GM12878 (cell line): ENCODE measurements around the gene YBX3. TPM values are rescaled to one million over a fixed set of nuclear protein-coding genes. Genes with fewer than 3 reads are reported as not detected.

ENCODE experiments used
- ATAC-seq: fragments of 200-7000 bp; cut with Tn5 transposase; 3 replicates; pipeline ENCODE4 v1.9.1; 2020; ENCODE audit warnings: mild to moderate bottlenecking, moderate library complexity
- BruUV-seq: library from RNA; stranded (reverse); fragments of 400-500 nt; replicated peaks from 2 replicates; lab custom pipeline; 2021; lab: Mats Ljungman, UMichigan
- CTCF ChIA-PET: fragments of 300-600 bp; sonication (Branson Sonifier 250); formaldehyde crosslinking; extraction: SDS; loops from one replicate; lab custom pipeline; 2021; ENCODE audit warnings: inconsistent platforms; lab: Yijun Ruan, JAX
- POLR2A ChIA-PET: fragments of 350-600 bp; formaldehyde crosslinking; extraction: SDS; loops from one replicate; lab custom pipeline; 2021; ENCODE audit warnings: inconsistent platforms; lab: Charles Lee
- RAD21 ChIA-PET: fragments of 300-600 bp; sonication (Branson Sonifier 250); formaldehyde crosslinking; loops from one replicate; lab custom pipeline; 2023; ENCODE audit warnings: antibody characterized with exemption; ENCODE audit not compliant: unreplicated experiment; lab: Charles Lee
- SMC1A ChIA-PET: fragments of 300-600 bp; sonication (Branson Sonifier 250); formaldehyde crosslinking; loops from one replicate; lab custom pipeline; 2023; ENCODE audit not compliant: unreplicated experiment, uncharacterized antibody; lab: Charles Lee
- DNase-seq: peaks from one replicate; pipeline ENCODE4 v3.0.0-alpha.2; 2011; ENCODE audit warnings: low read depth, low spot score
- FAIRE-seq: peaks from 3 replicates; lab custom pipeline; 2011; peaks lifted over from hg19 to GRCh38; lab: Jason Lieb, UNC
- H2AFZ ChIP-seq: 2 replicates; pipeline ENCODE4 v1.6.0; 2011; ENCODE audit warnings: low read depth, low read length, control low read depth; ENCODE audit not compliant: control insufficient read depth
- H3K27ac ChIP-seq: 2 replicates; pipeline ENCODE4 v1.5.1; 2011; ENCODE audit warnings: control low read depth; ENCODE audit not compliant: control insufficient read depth, insufficient read depth
- H3K27me3 ChIP-seq, 2 experiments: replicated peaks in 1 of 2; 2 replicates each; pipeline versions ENCODE4 v1.6.0 to v1.6.1; 2011; ENCODE audit warnings: low read length in 1 of 2; ENCODE audit not compliant: control insufficient read depth in 2 of 2, insufficient read depth in 2 of 2
- H3K36me3 ChIP-seq, 2 experiments: 2 replicates each; pipeline ENCODE4 v1.5.1; 2011; ENCODE audit warnings: low read length in 1 of 2; ENCODE audit not compliant: control insufficient read depth in 2 of 2, insufficient read depth in 2 of 2
- H3K4me1 ChIP-seq: 2 replicates; pipeline ENCODE4 v1.6.1; 2011; ENCODE audit warnings: mild to moderate bottlenecking, low read length, moderate library complexity, mixed read lengths; ENCODE audit not compliant: control insufficient read depth, insufficient read depth
- H3K4me2 ChIP-seq: 2 replicates; pipeline ENCODE4 v1.6.0; 2011; ENCODE audit warnings: control low read depth; ENCODE audit not compliant: control insufficient read depth, insufficient read depth
- H3K4me3 ChIP-seq: fragments of 200-600 bp; sonication (generic); 2 replicates; pipeline ENCODE4 v1.5.1; 2016
- H3K79me2 ChIP-seq: 2 replicates; pipeline ENCODE4 v1.6.0; 2011; ENCODE audit warnings: low read length; ENCODE audit not compliant: control insufficient read depth, insufficient read depth
- H3K9ac ChIP-seq: 2 replicates; pipeline ENCODE4 v1.8.0; 2011; ENCODE audit warnings: low read length, control low read depth, mixed read lengths; ENCODE audit not compliant: control insufficient read depth, insufficient read depth
- H3K9me3 ChIP-seq: replicated peaks from 3 replicates; pipeline ENCODE4 v1.5.1; 2011; ENCODE audit warnings: mild to moderate bottlenecking, low read length; ENCODE audit not compliant: control insufficient read depth, insufficient read depth
- H4K20me1 ChIP-seq: 2 replicates; pipeline ENCODE4 v1.6.0; 2011; ENCODE audit not compliant: control insufficient read depth, insufficient read depth
- ATF2 ChIP-seq: IDR thresholded peaks from 2 replicates; pipeline ENCODE4 v1.6.1; 2012; ENCODE audit warnings: low read length, inconsistent platforms
- ATF7 ChIP-seq: fragments of 450-650 bp; IDR thresholded peaks from 2 replicates; pipeline ENCODE4 v1.6.1; 2016; ENCODE audit warnings: low read depth, mild to moderate bottlenecking
- CREB1 ChIP-seq: IDR thresholded peaks from 2 replicates; pipeline ENCODE4 v1.6.1; 2012; ENCODE audit warnings: low read depth, mild to moderate bottlenecking, inconsistent platforms
- PKNOX1 ChIP-seq: fragments of 450-650 bp; IDR thresholded peaks from 2 replicates; pipeline ENCODE4 v1.6.1; 2016; ENCODE audit warnings: mild to moderate bottlenecking
- WGBS: methylation state at CpG from one replicate; pipeline ENCODE4 v1.1.6; 2016; ENCODE audit warnings: low lambda C conversion rate; ENCODE audit not compliant: insufficient replicate concordance, insufficient coverage; ENCODE audit errors: missing lambda C conversion rate; 5-methylcytosine and 5-hydroxymethylcytosine counted together
- in situ Hi-C: fragments of 300-500 bp; cut with MboI; formaldehyde crosslinking; loops from 9 replicates; pipeline ENCODE4 v1.14.3; 2018; ENCODE audit warnings: mixed read lengths
- intact Hi-C: fragments of 100-400 bp; cut with micrococcal nuclease; formaldehyde crosslinking; loops from one replicate; pipeline ENCODE4 v1.14.2; 2022; ENCODE audit not compliant: unreplicated experiment
- polyA plus RNA-seq, 11 experiments: library from polyadenylated mRNA; depleted of rRNA in 4 of 11; unstranded in 6 of 11; stranded (reverse) in 5 of 11; fragments of >200 nt; fragmentation: Nextera tagmentation in 4 of 11; fragmentation: Illumina TruSeq in 1 of 11; extraction: Ambion mirVana in 4 of 11; extraction: Trizol in 1 of 11; gene quantifications; 1 replicate in 1 of 11; 2 replicates in 10 of 11; pipeline versions ENCODE4 v1.2.1 to v1.2.3, GENCODE V29; 2011 to 2016; ENCODE audit warnings: inconsistent platforms in 2 of 11, missing spikeins in 2 of 11, low read depth in 1 of 11
- total RNA-seq, 4 experiments: library from RNA; depleted of rRNA in 3 of 4; stranded (reverse); fragments of >200 nt in 3 of 4; fragmentation: Illumina TruSeq in 1 of 4; extraction: Trizol in 1 of 4; gene quantifications; 2 replicates each; pipeline versions ENCODE4 v1.2.1 to v1.2.3, GENCODE V29; 2013 to 2021

YBX3 gene
- total and polyA plus RNA-seq, 10 of the 15 experiments (the other 5 are each of a cell fraction or from before 2014, with no cell fraction given): 25.9 to 221 (median 111) TPM

DNA sequence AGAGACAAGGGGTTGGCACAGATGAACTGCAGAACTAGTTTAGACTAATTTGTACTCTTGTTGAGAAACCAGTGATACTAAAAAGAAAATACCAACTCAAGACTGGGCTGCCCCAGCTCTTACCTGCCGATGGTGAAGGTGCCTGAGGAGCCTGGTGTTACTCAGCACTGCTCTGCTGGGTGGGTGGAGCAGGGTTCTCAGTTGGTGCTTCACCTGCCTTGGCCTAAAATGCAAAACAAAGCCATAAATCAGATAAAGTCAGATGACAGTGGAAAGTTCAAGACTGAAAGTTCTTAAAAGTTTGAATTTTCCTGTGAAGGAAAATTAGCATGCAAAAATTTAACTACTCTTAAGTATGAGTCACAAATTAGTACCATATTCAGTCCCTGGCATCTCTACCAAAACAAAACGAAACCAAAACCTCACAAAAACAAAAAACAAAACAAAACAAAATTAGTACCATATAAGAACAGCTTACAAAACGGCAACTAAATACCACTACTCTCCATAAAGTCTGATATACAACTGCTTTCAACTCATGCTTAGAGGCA lies 21.9 kb downstream of the YBX3 start:
- Histone ChIP-seq H3K79me2 (no peaks in the 10 kb centered on the region), H4K20me1 (no peaks in the 10 kb centered on the region), H3K27ac (peak overlapping the region; percentile 14; the same call in 1 of the 2 replicates), H3K27me3 (no peaks in the 10 kb centered on the region), H3K9ac (no peak overlapping the region), H3K4me3 (no peak overlapping the region), H3K4me1 (peaks cover 9% of the 10 kb centered on the region; the same call in 1 of the 2 replicates), H3K36me3 (peaks cover 2 to 37% of the 10 kb centered on the region in 2 experiments), H3K9me3 (no peaks in the 10 kb centered on the region), H3K4me2 (peak overlapping the region; percentile 50; the same call in 1 of the 2 replicates), H2AFZ (peak overlapping the region; percentile 44; the same call in 1 of the 2 replicates)
- ChIA-PET RAD21 (interaction anchor here (2.1 to 2.6 kb wide), 2 partner anchors 18 to 22 kb away, joined by 4 to 7 read pairs; partner anchors contain the start of gene YBX3), POLR2A (no interaction called here), CTCF (interaction anchor here (0.7 to 1.0 kb wide), 2 partner anchors 49 to 548 kb away, joined by 3 to 4 read pairs; no protein-coding TSS in a partner anchor), SMC1A (interaction anchor here (0.9 to 1.3 kb wide), 4 partner anchors 13 to 48 kb away, joined by 3 to 6 read pairs (median 3); no protein-coding TSS in a partner anchor)
- peak; percentile 68 for ATAC-seq
- BruUV-seq: no TSS peak
- no peak for DNase-seq
- 14% methylated on average over 3 of the region's 3 CpGs for WGBS
- intact Hi-C loops (no loop called here), in situ Hi-C loops (no loop called here)
- FAIRE-seq: no peak
- TF ChIP-seq PKNOX1 (peak; percentile 71), CREB1 (no peak), ATF7 (peak; percentile 37), ATF2 (no peak)
